ENCODE data around the gene PSG1.
"Not testable (repeated sequence)": the region's sequence is repeated elsewhere in the genome, so short reads cannot be mapped to it uniquely, and the experiment has no call there.

DNA sequence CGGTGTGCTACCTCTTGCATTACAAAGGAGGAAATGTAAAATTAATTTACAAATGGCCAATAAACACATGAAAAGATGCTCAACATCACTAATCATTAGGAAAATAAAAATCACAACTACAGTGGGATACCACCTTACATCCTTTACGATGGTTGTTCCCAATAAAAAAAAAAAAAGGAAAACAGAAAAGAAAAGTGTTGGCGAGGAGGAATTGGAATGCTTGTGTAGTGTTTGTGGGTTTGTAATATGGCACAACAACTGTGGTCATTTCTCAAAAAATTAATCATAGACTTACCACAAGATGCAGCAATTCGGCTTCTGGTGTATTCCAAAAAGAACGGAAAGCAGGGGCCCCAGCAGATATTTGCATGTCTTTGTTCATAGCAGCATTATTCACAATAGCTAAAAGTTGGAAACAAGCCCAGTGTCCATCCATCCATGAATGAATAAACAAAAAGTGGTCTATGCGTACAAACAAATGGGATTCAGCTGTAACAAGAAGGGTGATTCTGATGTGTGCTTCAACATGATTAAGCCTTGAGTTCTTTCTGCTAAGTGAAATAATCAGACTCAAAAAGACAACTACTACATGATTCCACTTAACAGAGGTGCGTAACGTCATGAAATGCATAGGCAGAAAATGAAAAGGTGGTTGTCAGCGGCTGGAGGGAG, 58.1 kb downstream of the PSG1 start:
- TF ChIP-seq, protein P1, sequence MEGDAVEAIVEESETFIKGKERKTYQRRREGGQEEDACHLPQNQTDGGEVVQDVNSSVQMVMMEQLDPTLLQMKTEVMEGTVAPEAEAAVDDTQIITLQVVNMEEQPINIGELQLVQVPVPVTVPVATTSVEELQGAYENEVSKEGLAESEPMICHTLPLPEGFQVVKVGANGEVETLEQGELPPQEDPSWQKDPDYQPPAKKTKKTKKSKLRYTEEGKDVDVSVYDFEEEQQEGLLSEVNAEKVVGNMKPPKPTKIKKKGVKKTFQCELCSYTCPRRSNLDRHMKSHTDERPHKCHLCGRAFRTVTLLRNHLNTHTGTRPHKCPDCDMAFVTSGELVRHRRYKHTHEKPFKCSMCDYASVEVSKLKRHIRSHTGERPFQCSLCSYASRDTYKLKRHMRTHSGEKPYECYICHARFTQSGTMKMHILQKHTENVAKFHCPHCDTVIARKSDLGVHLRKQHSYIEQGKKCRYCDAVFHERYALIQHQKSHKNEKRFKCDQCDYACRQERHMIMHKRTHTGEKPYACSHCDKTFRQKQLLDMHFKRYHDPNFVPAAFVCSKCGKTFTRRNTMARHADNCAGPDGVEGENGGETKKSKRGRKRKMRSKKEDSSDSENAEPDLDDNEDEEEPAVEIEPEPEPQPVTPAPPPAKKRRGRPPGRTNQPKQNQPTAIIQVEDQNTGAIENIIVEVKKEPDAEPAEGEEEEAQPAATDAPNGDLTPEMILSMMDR (IDR thresholded peaks at IDR 0.05; ENCODE audit: insufficient read depth, low read length, poor library complexity, severe bottlenecking): not testable (repeated sequence)
- TF ChIP-seq EZH2phosphoT487 (conservative IDR thresholded peaks at IDR 0.05; ENCODE audit: low read length): not testable (repeated sequence)
